ENCODE measurements around the gene FANCI.
"Not testable (repeated sequence)": the region's sequence is repeated elsewhere in the genome, so short reads cannot be mapped to it uniquely, and the experiment has no call there.

- not testable (repeated sequence) for TF ChIP-seq POLR2A, CTCF (IDR thresholded peaks at IDR 0.05)
Observed at GRCh38 chr15:89239883-89240810, 3.6 kb upstream of the FANCI start.
